HK-2 (cell line): Measurements from ENCODE around the gene NLRC5.
"Not testable (repeated sequence)": the region's sequence is repeated elsewhere in the genome, so short reads cannot be mapped to it uniquely, and the experiment has no call there.

ENCODE experiments used
- DNase-seq: peaks from one replicate; pipeline ENCODE4 v3.0.0-alpha.2; 2018; ENCODE audit not compliant: unreplicated experiment

Gene NLRC5

GRCh38 chr16:57001026-57001679 is 11.8 kb downstream of the NLRC5 start:
- DNase-seq: no peak

GRCh38 chr16:57003439-57004386 is 14.4 kb downstream of the NLRC5 start:
- no peak for DNase-seq

GRCh38 chr16:57004387-57005250 is 15.3 kb downstream of the NLRC5 start:
- DNase-seq: no peak

GRCh38 chr16:57005597-57005996 is 16.2 kb downstream of the NLRC5 start:
- not testable (repeated sequence) for DNase-seq

GRCh38 chr16:57007050-57007449 is 17.7 kb downstream of the NLRC5 start:
- DNase-seq: no peak

GRCh38 chr16:57007530-57007929 is 18.2 kb downstream of the NLRC5 start:
- no peak for DNase-seq

GRCh38 chr16:57008440-57008839 is 19.1 kb downstream of the NLRC5 start:
- no peak for DNase-seq

GRCh38 chr16:57009643-57010170 is 20.4 kb downstream of the NLRC5 start:
- DNase-seq: no peak

GRCh38 chr16:57012353-57012752 is 23.0 kb downstream of the NLRC5 start:
- DNase-seq: no peak

GRCh38 chr16:57013229-57013628 is 23.9 kb downstream of the NLRC5 start:
- DNase-seq: no peak

- DNase-seq: no peak
Observed at GRCh38 chr16:57013902-57014301, 24.5 kb downstream of the NLRC5 start.

GRCh38 chr16:57016301-57016700 is 26.9 kb downstream of the NLRC5 start:
- no peak for DNase-seq

- no peak for DNase-seq
Observed at GRCh38 chr16:57016831-57017230, 27.5 kb downstream of the NLRC5 start.

- DNase-seq: no peak
Observed at GRCh38 chr16:57017251-57017650, 27.9 kb downstream of the NLRC5 start.

GRCh38 chr16:57019746-57020145 is 30.4 kb downstream of the NLRC5 start:
- no peak for DNase-seq

- no peak for DNase-seq
Observed at GRCh38 chr16:57020651-57021050, 31.3 kb downstream of the NLRC5 start.

GRCh38 chr16:57021757-57022156 is 32.4 kb downstream of the NLRC5 start:
- no peak for DNase-seq

GRCh38 chr16:57022445-57022844 is 33.1 kb downstream of the NLRC5 start:
- no peak for DNase-seq

- DNase-seq: no peak
Observed at GRCh38 chr16:57023541-57024249, 34.3 kb downstream of the NLRC5 start.

- DNase-seq: no peak
Observed at GRCh38 chr16:57024894-57025680, 35.7 kb downstream of the NLRC5 start.
